DMS79 treated with DMSO at 0.1 percent for 48 hours (cell line): Measurements from ENCODE around the gene CYTH1.
A peak's percentile ranks its signal among the peaks of the same experiment; 100 is the strongest.
"Not testable (repeated sequence)": the region's sequence is repeated elsewhere in the genome, so short reads cannot be mapped to it uniquely, and the experiment has no call there.

Experiments used
- DNase-seq: peaks from one replicate; lab custom pipeline; 2025; lab: John Stamatoyannopoulos, UW

The CYTH1 gene

DNA sequence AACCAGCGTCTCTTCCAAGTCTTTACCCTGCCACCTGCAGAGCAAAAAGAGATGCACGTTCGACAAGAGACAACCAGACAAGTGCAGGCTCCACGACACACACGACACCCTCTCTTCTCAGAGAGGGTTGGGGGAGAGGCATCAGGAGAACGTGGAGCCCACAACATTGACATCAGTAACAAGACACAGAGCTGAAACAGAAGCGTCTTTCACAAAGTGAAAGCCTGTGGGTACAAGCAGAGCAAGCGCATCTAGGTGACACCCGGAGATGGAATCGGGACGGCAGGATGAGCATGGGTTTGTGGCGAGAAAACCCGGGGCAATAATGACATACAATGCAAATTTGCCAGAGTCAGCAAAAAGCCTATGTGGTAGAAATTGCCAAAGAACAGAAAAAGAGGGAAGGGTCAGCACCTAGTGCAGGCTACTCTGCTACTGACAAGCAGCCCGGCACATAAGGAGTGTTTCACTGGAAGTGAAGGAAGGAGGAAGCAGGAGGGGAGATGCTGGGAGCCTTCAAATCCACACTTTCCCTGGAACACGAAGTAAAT, 89.5 kb downstream of the CYTH1 start:
- no peak for DNase-seq

DNA sequence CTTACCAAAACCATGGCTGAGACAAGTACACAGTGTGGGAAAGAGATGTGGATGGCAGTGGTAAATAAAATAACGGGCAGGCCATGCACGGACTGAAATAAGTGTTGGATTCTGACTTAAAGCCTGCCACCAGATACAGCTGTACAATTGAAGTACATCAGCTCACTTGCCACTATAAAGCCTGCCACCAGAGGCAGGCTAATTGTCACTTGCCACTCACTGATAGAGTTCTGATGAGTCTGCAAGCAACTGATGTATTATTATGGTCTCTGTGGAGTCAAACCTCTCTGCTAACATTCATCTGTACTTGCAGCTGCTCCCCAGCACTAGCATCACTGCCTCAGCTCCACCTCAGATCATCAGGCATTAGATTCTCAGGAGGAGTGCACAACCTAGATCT, 93.0 kb downstream of the CYTH1 start:
- no peak for DNase-seq

DNA sequence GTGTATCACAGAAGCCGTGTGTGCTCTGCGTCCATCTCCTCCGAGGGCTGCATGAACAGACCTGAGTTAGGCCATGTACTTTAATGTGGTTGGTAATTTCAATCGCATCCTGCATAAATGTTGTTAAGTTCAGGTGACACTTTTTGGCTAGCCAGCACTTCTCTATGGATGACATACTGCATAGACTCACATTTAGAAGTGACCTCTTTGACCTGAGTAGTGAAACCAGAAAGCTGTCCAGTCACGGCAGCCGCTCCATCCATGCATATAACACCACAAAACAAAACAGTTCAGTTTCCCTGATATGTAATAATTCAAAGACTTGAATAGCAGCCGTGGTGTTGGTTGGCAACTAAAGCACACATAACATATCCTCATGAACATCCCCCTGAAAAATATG, 94.1 kb downstream of the CYTH1 start:
- DNase-seq: no peak

DNA sequence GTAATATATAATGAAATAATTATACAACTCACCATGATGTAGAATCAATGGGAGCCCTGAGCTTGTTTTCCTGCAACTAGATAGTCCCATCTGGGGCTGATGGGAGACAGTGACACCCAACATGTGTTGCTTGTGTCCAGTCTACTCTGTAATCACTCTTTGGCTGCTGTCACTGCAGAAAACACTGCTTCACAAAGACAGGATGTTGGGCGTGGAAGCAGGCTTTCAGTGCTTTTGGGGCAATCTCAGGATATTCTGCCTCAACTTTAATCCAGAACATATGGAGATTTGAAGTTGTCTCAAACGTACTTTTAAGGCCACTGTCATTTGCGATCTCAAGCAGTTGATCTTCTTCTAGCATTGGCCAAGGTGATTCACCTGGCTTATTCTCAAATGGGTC, 94.9 kb downstream of the CYTH1 start:
- no peak for DNase-seq

DNA sequence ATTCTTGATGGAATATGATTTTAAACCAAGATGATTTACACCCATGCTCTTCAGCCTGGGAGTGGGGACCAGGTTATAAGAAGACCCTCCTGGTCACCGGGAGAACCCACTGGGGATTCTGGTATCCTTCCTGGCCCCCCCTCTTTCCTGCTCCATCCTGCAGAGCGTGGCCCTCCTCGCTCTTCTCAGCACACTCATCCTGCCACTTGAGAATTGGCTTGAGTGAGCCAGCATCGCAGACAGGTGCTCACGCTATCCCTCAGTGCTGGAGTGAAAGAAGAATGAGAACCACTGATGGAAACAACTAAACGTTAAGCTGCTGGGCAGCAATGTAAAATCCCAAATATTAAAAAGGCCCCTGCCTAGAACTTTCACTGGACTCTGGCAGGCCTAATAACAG, 98.0 kb downstream of the CYTH1 start:
- DNase-seq: peak; percentile 48

DNA sequence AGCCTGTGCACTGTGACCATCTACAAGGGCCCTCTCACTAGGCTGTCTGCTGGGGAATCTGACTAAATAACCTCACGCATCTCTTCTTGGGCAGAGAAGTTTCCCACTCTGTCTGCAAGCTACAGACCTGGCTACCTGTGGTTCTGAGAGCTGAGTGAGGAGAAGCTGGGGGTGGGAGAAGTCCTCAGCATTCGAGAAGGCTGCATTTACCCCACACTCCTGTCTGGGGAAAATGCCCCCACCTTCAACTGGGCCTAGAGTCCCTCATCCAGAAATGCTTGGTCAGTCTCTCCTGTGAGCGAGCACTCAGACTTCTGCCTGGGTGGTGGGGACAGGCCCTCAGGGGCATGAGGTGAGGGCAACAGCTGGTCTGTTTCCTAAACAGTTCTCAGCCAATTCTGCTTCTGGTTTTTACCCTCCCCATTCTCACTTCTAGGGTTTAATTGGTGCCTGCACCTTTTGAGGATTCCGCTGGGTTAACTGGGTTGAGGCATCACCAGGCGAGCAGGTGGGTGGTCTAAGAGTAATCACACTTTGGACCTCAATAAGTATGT, 98.6 kb downstream of the CYTH1 start:
- DNase-seq: no peak

DNA sequence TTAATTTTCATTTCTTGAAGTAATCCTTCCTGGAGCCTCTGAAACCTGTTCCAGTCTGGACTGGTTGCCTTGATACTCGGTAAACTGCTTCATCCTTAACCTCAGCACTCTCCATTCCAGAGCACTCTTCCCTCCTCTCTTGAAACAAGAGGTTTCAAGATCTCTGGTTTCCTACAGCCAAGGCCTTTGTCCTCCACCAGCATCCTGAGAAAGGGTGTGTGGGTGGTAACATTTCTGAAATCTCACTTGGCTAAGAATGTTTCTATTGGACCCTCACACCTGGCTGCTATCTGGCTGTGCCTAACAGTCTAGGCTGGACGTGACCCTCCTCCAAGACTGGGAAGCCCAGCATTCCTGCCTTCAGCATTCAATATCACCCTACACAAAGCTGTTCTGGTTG, 99.7 kb downstream of the CYTH1 start:
- peak; percentile 44 for DNase-seq

DNA sequence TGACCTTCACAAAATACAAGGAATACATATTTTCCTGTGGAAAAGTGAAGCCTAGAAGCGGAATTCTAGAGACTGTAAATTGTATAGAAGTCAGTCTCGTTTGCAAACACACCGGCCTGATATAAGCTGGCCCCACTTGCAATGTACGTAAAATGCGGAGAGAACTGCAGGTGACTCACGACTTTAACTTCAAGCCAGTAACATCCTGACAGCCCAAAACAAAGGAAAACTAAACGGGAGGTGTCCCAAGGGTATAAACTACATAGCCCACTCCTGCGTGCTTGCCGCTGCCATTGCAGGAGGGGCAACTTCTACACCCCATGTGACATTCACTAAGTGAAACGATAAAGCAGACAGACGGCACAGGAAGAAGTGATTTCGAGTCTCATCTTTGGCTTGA, 101.6 kb downstream of the CYTH1 start:
- no peak for DNase-seq

DNA sequence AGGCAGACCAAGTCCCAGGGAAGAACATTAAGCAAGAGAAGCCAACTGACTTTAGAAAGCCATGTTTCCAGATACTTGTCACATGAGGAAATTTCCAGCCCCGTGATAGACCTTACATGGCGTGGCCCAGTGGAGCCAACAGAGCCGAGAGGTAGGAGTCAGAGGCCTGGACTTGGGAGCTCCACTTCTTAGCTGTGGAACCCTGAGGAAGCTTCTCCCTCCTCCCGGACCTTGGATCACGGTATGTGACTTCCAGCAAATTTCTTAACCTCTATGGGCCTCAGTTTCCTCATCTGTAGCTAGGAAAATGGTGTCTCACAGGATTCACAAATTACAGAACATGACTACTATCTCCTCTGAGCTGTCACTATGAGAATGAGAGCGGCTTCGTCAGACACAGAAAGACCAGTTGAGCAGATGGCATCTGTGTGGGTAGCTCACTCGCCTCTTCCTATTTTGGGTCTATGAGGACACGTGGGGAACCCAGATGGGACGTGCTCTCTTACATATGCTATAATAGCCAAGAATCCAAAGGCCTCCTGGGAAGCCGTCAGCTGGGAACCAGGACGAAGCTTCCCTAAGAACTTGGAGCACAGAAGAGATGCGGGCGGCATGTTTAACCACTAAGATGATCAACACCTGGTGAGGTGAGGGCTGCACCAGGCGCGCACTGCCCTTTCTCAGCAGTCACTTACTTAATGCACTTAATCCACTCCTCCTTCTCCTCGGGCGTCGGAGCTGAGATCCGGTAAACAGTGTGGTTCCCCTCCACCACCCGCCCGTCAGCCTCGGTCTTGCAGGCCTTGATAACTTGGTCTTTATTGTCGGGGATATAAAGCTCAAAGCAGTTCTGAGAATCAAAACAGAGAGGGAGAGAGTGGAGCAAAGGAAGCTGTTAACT, 102.3 kb downstream of the CYTH1 start:
- DNase-seq: no peak

DNA sequence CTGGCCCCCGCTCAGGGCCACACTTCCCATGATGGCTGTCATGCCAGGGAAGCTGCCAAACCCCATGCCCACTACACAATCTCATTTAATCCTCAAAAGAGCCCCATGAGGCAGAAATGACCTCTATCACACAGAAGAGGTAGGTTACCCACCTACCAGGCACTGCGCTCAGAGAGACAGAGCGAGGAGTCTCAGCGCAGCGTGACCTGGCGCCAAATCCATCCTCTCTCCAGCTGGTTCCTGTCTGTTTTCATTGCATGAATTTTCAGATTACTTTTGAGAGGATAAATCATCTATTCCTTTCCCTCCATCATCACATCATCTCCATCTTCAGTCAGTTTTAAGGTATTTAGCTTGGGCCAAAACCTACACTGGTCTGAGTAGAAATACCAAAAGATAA, 103.4 kb downstream of the CYTH1 start:
- DNase-seq: no peak

DNA sequence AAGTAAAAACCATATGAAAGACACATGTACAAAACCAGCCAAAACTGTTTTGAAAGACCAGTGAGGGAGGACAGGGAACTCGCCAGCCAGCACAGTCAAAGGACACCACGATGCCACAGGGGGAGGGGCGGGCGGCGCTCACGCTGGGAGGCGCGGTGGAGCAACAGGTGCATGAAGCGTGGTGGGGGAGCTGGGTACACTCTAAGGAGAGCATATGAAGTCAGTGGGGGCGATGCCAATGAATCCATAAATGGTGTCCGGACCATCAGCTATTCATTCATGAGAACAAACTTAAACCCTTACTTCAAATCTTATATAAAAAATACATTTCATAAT, 103.9 kb downstream of the CYTH1 start:
- no peak for DNase-seq

DNA sequence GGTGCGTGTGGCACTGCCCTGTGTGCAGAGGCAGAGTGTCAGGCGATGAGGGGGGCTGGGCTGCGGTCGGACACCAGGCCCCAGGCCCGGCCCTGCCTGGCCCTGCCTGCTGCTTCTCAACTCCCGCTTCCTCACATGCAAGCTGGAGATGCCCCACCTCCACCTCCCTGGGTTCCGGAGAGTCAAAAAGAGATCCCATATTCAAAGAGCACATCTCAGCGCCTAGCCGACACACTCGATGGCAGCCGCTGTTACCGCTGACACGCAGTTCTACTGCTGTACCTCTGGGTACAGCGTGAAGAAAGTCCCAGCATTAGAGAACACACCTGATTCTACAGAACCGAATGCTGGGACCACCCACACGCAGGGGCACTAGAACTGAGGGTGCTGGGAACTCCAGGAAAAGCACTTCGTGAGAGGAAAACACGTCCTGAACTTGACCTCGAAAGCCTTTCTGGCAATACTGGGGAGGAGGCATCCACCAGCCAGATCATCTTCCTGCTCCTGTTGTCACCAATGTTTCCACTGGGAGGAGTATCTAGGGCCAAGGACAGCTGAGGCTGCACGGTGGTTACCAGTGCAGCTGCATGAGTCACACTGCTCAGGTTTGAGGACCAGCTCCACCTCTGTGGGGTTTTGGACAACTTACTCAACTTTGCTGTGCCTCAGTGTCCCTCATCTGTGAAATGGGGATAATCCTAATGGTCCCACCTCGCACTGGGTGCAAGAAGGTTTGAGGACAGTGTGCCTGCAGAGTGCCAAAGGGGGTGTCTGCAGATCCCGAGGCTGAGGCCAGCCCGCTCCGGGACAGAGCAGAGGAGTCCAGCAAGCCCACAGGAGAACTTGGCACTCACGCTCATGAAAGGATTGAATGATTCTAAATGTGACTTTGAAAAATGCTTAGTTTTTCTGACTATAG, 104.5 kb downstream of the CYTH1 start:
- no peak for DNase-seq

DNA sequence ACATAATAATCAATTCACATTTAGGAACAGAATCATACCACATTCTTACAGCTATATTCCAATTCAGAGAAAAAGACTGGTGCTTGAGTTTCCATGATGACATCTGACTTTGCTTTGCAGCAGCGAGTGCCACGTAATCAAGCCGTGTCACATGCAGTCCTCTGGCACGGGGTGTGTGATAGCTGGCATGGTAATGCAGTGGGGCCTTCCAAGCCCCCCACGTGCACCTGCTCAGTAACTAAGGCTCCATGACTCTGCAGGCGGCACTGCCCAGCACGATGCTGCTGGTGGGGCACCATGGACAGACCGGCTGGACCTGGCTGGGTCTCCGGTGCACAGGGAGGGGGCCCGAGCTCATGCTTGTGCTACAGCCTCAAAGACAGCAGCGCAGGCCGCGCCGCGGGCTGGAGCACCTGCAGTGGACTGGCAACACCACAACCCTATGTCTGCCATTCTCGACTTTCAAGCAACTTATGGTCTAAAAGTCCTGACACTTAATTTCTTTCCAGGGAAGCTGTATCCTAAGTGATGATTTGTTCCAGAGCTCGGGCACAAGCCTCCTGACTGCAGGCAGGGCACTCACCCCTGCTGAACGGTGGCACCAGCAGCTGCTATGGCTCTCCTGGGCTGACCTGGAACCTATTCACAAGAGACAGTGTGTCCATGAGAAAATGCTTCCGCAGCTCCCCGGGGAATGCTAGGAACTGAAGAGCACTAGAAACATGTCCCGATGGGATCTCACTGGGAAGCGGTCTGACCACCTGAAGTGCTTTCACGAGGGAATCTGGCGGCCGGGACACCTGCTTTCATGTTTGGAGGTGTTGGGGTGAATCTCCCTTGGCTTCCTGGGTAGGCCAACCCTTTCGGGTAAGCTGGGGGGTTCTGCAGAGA, 105.4 kb downstream of the CYTH1 start:
- no peak for DNase-seq

DNA sequence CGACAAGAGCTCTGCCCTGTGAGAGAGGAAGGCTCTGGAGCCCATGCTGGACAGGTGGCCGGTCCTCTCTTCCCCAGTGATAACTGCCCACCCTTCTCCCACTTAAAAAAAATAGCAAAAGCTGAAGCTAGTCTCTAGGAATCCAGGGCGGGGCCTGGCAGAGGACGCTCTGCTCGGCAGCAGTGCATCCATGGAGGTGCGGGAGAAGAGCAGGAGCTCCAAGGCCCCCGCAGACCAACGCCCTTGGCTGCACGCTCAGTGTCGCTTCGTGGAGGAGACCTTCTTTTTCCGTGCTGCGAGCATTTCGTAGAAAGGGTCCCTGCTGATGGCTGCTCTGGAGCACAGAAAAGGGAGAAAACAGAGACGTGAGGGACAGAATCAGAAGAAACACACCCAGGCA, 106.2 kb downstream of the CYTH1 start:
- no peak for DNase-seq

DNA sequence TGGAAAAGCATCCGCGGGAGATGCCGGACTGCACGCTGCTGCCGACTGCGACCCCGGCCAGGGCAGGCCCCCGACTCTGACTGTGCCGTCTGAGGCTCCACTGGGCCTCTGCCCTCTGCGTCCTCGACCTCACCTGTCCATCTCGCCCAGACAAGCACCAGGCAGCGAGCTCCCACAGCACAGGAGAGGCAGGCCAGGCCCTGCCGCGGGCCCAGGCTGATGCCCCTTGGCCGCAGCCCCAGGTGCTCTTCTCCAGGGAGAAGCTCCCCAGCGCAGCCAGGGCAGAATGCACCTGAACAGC, 106.8 kb downstream of the CYTH1 start:
- no peak for DNase-seq

DNA sequence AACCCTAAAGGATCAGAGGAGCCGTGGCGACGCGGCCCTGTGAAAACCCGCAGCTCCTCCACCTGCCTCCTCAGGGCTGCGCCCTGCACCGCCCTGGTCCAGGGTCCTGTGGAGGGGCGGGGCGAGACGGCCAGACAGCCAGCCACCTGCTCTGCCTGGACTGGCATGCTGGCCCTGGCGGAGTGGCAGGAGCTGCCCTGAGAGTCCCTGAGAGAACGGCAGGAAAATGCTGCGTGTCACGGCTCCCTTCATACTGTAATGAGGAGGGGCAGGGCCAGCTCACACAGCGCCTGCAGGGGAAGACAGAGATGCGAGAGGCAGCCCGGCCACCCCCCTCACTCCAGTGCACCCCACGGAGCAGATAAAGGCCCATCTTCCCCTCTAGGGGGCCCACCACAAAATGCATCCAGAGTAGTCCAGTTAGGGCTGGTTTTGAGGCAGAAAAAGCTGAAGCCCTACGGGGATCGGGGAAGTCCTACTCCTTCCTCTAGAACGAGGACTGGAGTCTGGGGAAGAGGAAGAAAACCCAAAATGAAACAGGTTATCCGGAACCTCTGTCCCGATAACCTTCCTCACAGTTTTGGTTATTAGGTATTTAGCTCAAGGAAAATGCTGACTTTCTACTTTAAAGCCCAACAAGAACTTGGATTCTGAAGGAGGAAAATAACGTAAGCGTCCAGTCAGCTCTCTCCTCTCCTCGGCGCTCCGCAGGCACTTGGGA, 107.3 kb downstream of the CYTH1 start:
- peak; percentile 41 for DNase-seq

DNA sequence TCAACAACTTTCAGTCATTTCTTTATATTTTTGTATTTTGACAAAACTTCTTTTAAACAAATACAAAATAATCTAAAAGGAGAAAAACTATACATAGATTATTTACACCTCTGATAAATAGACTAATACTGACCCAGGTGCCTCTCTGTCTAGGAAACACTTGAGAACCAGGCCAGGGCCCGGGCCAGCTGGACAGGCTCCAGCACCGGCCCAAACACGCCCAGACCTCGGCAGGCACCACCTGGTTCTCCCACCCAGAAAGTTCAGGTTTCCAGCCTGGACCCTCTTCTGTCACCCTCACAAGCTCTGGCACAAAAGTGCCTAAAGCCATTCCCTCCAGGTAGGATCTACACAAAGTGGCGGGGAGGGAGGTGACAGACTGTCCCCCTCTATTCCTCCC, 107.9 kb downstream of the CYTH1 start:
- DNase-seq: no peak

DNA sequence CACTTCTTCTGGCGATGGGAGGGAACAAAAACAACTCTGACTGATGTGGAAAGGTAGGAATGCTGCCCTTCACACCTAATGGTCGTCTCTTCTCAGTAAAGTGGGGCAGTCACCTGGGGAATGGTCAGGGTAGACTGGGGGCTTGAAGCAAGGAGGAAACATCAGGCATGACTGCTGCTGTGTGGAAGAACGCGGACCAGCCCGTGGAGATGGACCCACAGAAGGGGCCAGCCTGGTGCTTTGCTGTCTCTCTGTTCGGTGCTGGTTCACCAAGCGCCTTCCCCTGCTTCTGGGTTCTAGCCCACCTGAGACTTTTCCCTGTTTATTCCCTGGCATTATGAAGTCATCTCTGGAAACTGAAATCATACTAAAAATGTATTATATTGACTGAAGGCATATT, 108.7 kb downstream of the CYTH1 start:
- no peak for DNase-seq

DNA sequence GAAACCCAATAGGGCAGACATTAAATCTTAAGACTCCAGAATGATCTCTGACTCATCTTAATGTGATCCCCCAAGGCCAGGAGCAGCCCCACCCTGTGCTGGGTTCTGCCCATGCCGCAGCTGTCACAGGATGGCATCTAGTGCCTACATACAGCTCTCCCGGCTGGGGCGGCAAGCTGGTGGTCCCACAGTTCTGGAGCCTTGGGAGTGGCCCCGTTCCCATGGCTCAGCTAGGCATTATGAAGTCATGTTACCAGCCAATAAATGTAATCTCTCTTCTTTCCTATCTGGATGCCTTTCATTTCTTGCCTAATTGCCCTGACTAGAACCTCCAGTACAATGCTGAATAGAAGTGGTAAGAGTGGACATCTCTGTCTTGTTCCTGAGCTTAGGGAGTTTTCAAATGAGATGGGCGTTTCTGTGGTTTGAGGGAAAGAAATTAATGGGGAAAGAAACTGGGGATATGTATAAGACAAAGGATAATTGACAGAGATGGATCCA, 109.2 kb downstream of the CYTH1 start:
- no peak for DNase-seq

DNA sequence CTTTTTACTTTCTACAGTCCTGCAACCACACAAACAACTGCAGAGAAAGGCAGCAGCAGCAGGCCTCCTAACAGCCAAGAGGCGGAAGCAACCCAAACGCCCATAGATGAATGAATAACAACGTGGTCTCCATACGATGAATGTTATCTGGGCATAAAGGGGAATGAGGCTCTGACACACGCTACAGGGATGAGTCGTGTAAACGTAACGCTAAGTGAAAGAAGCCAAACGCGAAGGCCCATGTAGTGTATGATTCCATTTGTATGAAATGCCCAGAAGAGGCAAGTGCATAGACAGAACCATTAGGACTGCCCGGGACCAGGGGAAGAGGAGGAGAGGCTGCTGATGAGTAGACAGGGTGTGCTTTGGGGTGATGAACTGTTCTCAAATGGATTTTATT, 110.1 kb downstream of the CYTH1 start:
- no peak for DNase-seq

DNA sequence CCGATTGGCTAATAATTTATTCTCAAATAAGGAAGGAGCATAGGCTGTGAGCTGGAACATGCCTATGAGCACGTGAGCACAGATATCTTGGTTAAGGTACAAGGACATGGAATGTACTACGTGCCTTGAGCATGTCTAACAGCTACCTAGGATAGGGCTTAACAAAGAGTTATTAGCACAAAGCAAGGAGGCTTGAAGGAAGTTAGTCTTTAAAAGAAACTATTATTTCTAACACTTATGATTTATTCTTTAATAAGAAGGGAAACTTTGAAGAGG, 110.4 kb downstream of the CYTH1 start:
- not testable (repeated sequence) for DNase-seq
